Spinal cord (tissue), 4 donors: ENCODE measurements around the gene HEATR9. TPM values are rescaled to one million over a fixed set of nuclear protein-coding genes. Genes with fewer than 3 reads are reported as not detected.

Experiments
- polyA plus RNA-seq, 2 donors: library from polyadenylated mRNA; unstranded; fragments of 120-200 nt; gene quantifications; one replicate each; pipeline ENCODE4 v1.2.1, GENCODE V29; 2013; ENCODE audit not compliant: insufficient read length in 2 of 2
- small RNA-seq: library from RNA; depleted of rRNA; stranded (forward); fragments of <200 nt; gene quantifications from one replicate; pipeline ENCODE3, GENCODE V24; 2014; ENCODE audit warnings: low replicate concordance
- total RNA-seq, 2 donors: library from RNA; depleted of rRNA in 1 of 2; stranded (reverse); fragments of 120-200 nt in 1 of 2; fragments of >200 nt in 1 of 2; gene quantifications; one replicate each; pipeline versions ENCODE4 v1.2.3 to v1.2.4, GENCODE V29; 2013 to 2014

The HEATR9 gene
- total and polyA plus RNA-seq, 4 donors: 0.44 TPM; not detected in 3

Small RNA genes within 50 kb of the gene (small RNA-seq; reads per million reads assigned to genes)
- 5,798 reads per million, percentile 100 among the genes with 10 or more reads in this experiment for gene RF00100

Other genes starting within 250 kb of the HEATR9 start
- 10 to 100 TPM in 1 of 2 donors, 1 to 10 TPM in 1; 8.2 to 11.0 TPM for gene RASL10B, start 137.3 kb downstream of the HEATR9 start, total RNA-seq
- gene RASL10B, start 137.3 kb downstream of the HEATR9 start, polyA plus RNA-seq: 10 to 100 TPM; 45.4 to 49.2 TPM
- gene GAS2L2, start 115.7 kb downstream of the HEATR9 start, total RNA-seq: 1 to 10 TPM in 1 of 2 donors, under 1 TPM in 1; 0.69 to 3.4 TPM
- 1 to 10 TPM; 3.0 to 3.6 TPM for gene GAS2L2, start 115.7 kb downstream of the HEATR9 start, polyA plus RNA-seq
- not detected for gene C17orf50, start 108.0 kb downstream of the HEATR9 start, total RNA-seq
- gene C17orf50, start 108.0 kb downstream of the HEATR9 start, polyA plus RNA-seq: 1 to 10 TPM in 1 of 2 donors, under 1 TPM in 1; 0.68 to 1.6 TPM
- gene MMP28, start 73.2 kb downstream of the HEATR9 start, total RNA-seq: 10 to 100 TPM; 12.8 to 18.5 TPM
- 10 to 100 TPM; 34.9 to 39.8 TPM for gene MMP28, start 73.2 kb downstream of the HEATR9 start, polyA plus RNA-seq
- 10 to 100 TPM; 54.2 to 95.9 TPM for gene TAF15, start 59.4 kb downstream of the HEATR9 start, total RNA-seq
- 100 to 1,000 TPM; 203 to 217 TPM for gene TAF15, start 59.4 kb downstream of the HEATR9 start, polyA plus RNA-seq
- gene CCL5, start 11.5 kb upstream of the HEATR9 start, total RNA-seq: under 1 TPM; 0.59 to 0.83 TPM
- under 1 TPM; 0.60 to 0.96 TPM for gene CCL5, start 11.5 kb upstream of the HEATR9 start, polyA plus RNA-seq
- 1 to 10 TPM; 1.4 TPM for gene RDM1, start 61.9 kb upstream of the HEATR9 start, total RNA-seq
- gene RDM1, start 61.9 kb upstream of the HEATR9 start, polyA plus RNA-seq: 1 to 10 TPM; 2.4 to 2.5 TPM
- not detected for gene LYZL6, start 74.8 kb upstream of the HEATR9 start, total RNA-seq
- not detected for gene LYZL6, start 74.8 kb upstream of the HEATR9 start, polyA plus RNA-seq
- under 1 TPM; 0.20 to 0.28 TPM for gene CCL16, start 112.6 kb upstream of the HEATR9 start, total RNA-seq
- gene CCL16, start 112.6 kb upstream of the HEATR9 start, polyA plus RNA-seq: under 1 TPM in 1 of 2 donors, not detected in 1; 0.30 TPM
- 10 to 100 TPM in 1 of 2 donors, 1 to 10 TPM in 1; 1.7 to 42.0 TPM for gene CCL14, start 117.8 kb upstream of the HEATR9 start, total RNA-seq
- gene CCL14, start 117.8 kb upstream of the HEATR9 start, polyA plus RNA-seq: 1 to 10 TPM; 4.1 to 8.9 TPM
- gene CCL15, start 132.7 kb upstream of the HEATR9 start, total RNA-seq: not detected
- under 1 TPM in 1 of 2 donors, not detected in 1; 0.23 TPM for gene CCL15, start 132.7 kb upstream of the HEATR9 start, polyA plus RNA-seq
- gene CCL23, start 149.1 kb upstream of the HEATR9 start, total RNA-seq: under 1 TPM in 1 of 2 donors, not detected in 1; 0.28 TPM
- not detected for gene CCL23, start 149.1 kb upstream of the HEATR9 start, polyA plus RNA-seq
- not detected for gene CCL18, start 195.4 kb upstream of the HEATR9 start, total RNA-seq
- gene CCL18, start 195.4 kb upstream of the HEATR9 start, polyA plus RNA-seq: not detected
- gene CCL3, start 221.3 kb upstream of the HEATR9 start, total RNA-seq: 10 to 100 TPM in 1 of 2 donors, 1 to 10 TPM in 1; 6.0 to 21.8 TPM
- gene CCL3, start 221.3 kb upstream of the HEATR9 start, polyA plus RNA-seq: 10 to 100 TPM in 1 of 2 donors, 1 to 10 TPM in 1; 5.8 to 16.0 TPM
- 10 to 100 TPM in 1 of 2 donors, 1 to 10 TPM in 1; 4.8 to 10.2 TPM for gene CCL4, start 234.9 kb upstream of the HEATR9 start, total RNA-seq
- gene CCL4, start 234.9 kb upstream of the HEATR9 start, polyA plus RNA-seq: 1 to 10 TPM; 2.7 to 8.4 TPM